H1 (cell line): ENCODE data around the gene IFT172. TPM values are rescaled to one million over a fixed set of nuclear protein-coding genes. Genes with fewer than 3 reads are reported as not detected.

Source experiments
- CTCF ChIA-PET: fragments of 300-600 bp; sonication (Branson Sonifier 250); formaldehyde crosslinking; loops from one replicate; lab custom pipeline; 2021; ENCODE audit not compliant: partially characterized antibody; lab: Charles Lee
- POLR2A ChIA-PET: fragments of 300-600 bp; sonication (Branson Sonifier 250); formaldehyde crosslinking; loops from one replicate; lab custom pipeline; 2021; ENCODE audit warnings: inconsistent platforms; ENCODE audit not compliant: partially characterized antibody; lab: Charles Lee
- DNase-seq, 2 experiments: peaks; one replicate each; pipeline versions ENCODE4 v3.0.0 to v3.0.0-alpha.2; 2010 to 2022; ENCODE audit warnings: low spot score in 2 of 2, low read depth in 1 of 2, mixed read lengths in 1 of 2
- FAIRE-seq: peaks from 2 replicates; lab custom pipeline; 2011; peaks lifted over from hg19 to GRCh38; lab: Jason Lieb, UNC
- H2AFZ ChIP-seq: 2 replicates; pipeline ENCODE4 v1.8.1; 2012; ENCODE audit warnings: low read length, inconsistent platforms
- H2AK5ac ChIP-seq: 2 replicates; pipeline ENCODE4 v1.6.1; 2013; ENCODE audit warnings: low read depth, low read length
- H2BK120ac ChIP-seq: replicated peaks from 2 replicates; pipeline ENCODE3; 2013; ENCODE audit warnings: low read depth, low read length, inconsistent platforms
- H2BK12ac ChIP-seq: 2 replicates; pipeline ENCODE4 v1.6.1; 2013; ENCODE audit warnings: low read depth, low read length
- H2BK15ac ChIP-seq: 2 replicates; pipeline ENCODE4 v1.6.1; 2013; ENCODE audit warnings: low read length
- H2BK20ac ChIP-seq: 2 replicates; pipeline ENCODE4 v1.6.1; 2013; ENCODE audit warnings: low read length
- H2BK5ac ChIP-seq: 2 replicates; pipeline ENCODE4 v1.6.1; 2013; ENCODE audit warnings: low read depth, low read length
- H3K14ac ChIP-seq: 2 replicates; pipeline ENCODE4 v1.6.1; 2013; ENCODE audit warnings: inconsistent platforms; ENCODE audit not compliant: insufficient read length
- H3K18ac ChIP-seq: 2 replicates; pipeline ENCODE4 v1.6.1; 2013; ENCODE audit warnings: low read length; ENCODE audit errors: extremely low read depth
- H3K23ac ChIP-seq: 2 replicates; pipeline ENCODE4 v1.6.1; 2013; ENCODE audit warnings: inconsistent platforms; ENCODE audit not compliant: insufficient read length
- H3K23me2 ChIP-seq: 2 replicates; pipeline ENCODE4 v1.6.1; 2013; ENCODE audit warnings: low read depth, low read length
- H3K27ac ChIP-seq: 2 replicates; pipeline ENCODE4 v1.6.1; 2011; ENCODE audit warnings: low read depth, low read length, inconsistent platforms
- H3K27me3 ChIP-seq, 4 experiments: replicated peaks in 1 of 4; 1 replicate in 1 of 4; 2 replicates in 3 of 4; pipeline versions ENCODE4 v1.6.1 to v1.8.1; 2011 to 2013; ENCODE audit warnings: low read length in 3 of 4, mild to moderate bottlenecking in 3 of 4, inconsistent platforms in 2 of 4, mixed read lengths in 2 of 4, moderate library complexity in 1 of 4; ENCODE audit not compliant: control insufficient read depth in 3 of 4, insufficient read depth in 3 of 4; ENCODE audit errors: extremely low read depth in 1 of 4
- H3K36me3 ChIP-seq, 4 experiments: 2 replicates each; pipeline versions ENCODE4 v1.6.1 to v1.8.1; 2011 to 2013; ENCODE audit warnings: mild to moderate bottlenecking in 4 of 4, low read length in 3 of 4, moderate library complexity in 2 of 4, control low read depth in 1 of 4, inconsistent platforms in 1 of 4; ENCODE audit not compliant: insufficient read depth in 4 of 4, control insufficient read depth in 2 of 4
- H3K4ac ChIP-seq: replicated peaks from 2 replicates; pipeline ENCODE3; 2013; ENCODE audit warnings: low read length, low read depth, mixed read lengths, inconsistent platforms; ENCODE audit not compliant: insufficient read length
- H3K4me1 ChIP-seq, 4 experiments: replicated peaks in 1 of 4; 1 replicate in 1 of 4; 2 replicates in 3 of 4; pipeline versions ENCODE4 v1.6.1 to v1.8.1; 2011 to 2013; ENCODE audit warnings: low read length in 3 of 4, inconsistent platforms in 2 of 4, mixed read lengths in 1 of 4; ENCODE audit not compliant: insufficient read depth in 4 of 4, control insufficient read depth in 3 of 4
- H3K4me2 ChIP-seq, 2 experiments: 2 replicates each; pipeline versions ENCODE4 v1.6.1 to v1.8.1; 2011 to 2013; ENCODE audit warnings: low read depth in 2 of 2, low read length in 2 of 2, control low read depth in 1 of 2, inconsistent platforms in 1 of 2, mild to moderate bottlenecking in 1 of 2; ENCODE audit not compliant: insufficient read depth in 1 of 2
- H3K4me3 ChIP-seq, 4 experiments: fragments of 200-600, 300-600 bp in 1 of 4; sonication (generic), shearing (Covaris generic), sonication (Bioruptor Twin) in 1 of 4; 2 replicates each; pipeline versions ENCODE4 v1.5.1 to v1.8.1; 2011 to 2016; ENCODE audit warnings: low read length in 4 of 4, low read depth in 3 of 4, control low read depth in 2 of 4, inconsistent platforms in 2 of 4, mild to moderate bottlenecking in 2 of 4, mixed read lengths in 1 of 4, moderate library complexity in 1 of 4; ENCODE audit not compliant: insufficient read depth in 2 of 4; ENCODE audit errors: extremely low read depth in 1 of 4
- H3K56ac ChIP-seq: replicated peaks from 2 replicates; pipeline ENCODE3; 2013; ENCODE audit warnings: low read depth, mild to moderate bottlenecking, mixed read lengths, low read length, inconsistent platforms; ENCODE audit not compliant: insufficient read length
- H3K79me1 ChIP-seq: 2 replicates; pipeline ENCODE4 v1.6.1; 2013; ENCODE audit warnings: low read depth, low read length, control low read depth
- H3K79me2 ChIP-seq, 2 experiments: 2 replicates each; pipeline versions ENCODE4 v1.6.1 to v1.8.1; 2012 to 2013; ENCODE audit warnings: low read length in 2 of 2, mild to moderate bottlenecking in 2 of 2, inconsistent platforms in 1 of 2; ENCODE audit not compliant: insufficient read depth in 2 of 2, control insufficient read depth in 1 of 2
- H3K9ac ChIP-seq, 4 experiments: replicated peaks in 1 of 4; 1 replicate in 1 of 4; 2 replicates in 3 of 4; pipeline versions ENCODE4 v1.6.1 to v1.8.1; 2011 to 2013; ENCODE audit warnings: low read depth in 3 of 4, low read length in 3 of 4, control low read depth in 2 of 4, mild to moderate bottlenecking in 2 of 4, moderate library complexity in 2 of 4, inconsistent platforms in 1 of 4; ENCODE audit errors: extremely low read depth in 1 of 4
- H3K9me3 ChIP-seq, 2 experiments: 2 replicates each; pipeline versions ENCODE4 v1.6.1 to v1.8.1; 2012 to 2013; ENCODE audit warnings: mild to moderate bottlenecking in 2 of 2, moderate library complexity in 2 of 2, control low read depth in 1 of 2, inconsistent platforms in 1 of 2, low read depth in 1 of 2, low read length in 1 of 2, mixed read lengths in 1 of 2; ENCODE audit not compliant: insufficient read depth in 2 of 2
- H4K20me1 ChIP-seq, 2 experiments: replicated peaks in 1 of 2; 2 replicates each; pipeline versions ENCODE3 to v1.8.1; 2011 to 2013; ENCODE audit warnings: inconsistent platforms in 2 of 2, low read length in 2 of 2, mild to moderate bottlenecking in 1 of 2; ENCODE audit not compliant: insufficient read depth in 2 of 2, control insufficient read depth in 1 of 2
- H4K5ac ChIP-seq: 2 replicates; pipeline ENCODE4 v1.6.1; 2013; ENCODE audit warnings: low read length, low read depth, mixed read lengths, inconsistent platforms; ENCODE audit not compliant: insufficient read length
- H4K8ac ChIP-seq: 2 replicates; pipeline ENCODE4 v1.8.0; 2013; ENCODE audit warnings: mild to moderate bottlenecking, moderate library complexity, low read length, inconsistent platforms; ENCODE audit not compliant: insufficient read depth; ENCODE audit errors: extremely low read depth
- H4K91ac ChIP-seq: replicated peaks from 2 replicates; pipeline ENCODE3; 2013; ENCODE audit warnings: low read length, mixed read lengths, inconsistent platforms; ENCODE audit not compliant: insufficient read length
- EP300 ChIP-seq, 2 experiments: IDR thresholded peaks; 1 replicate in 1 of 2; 2 replicates in 1 of 2; pipeline ENCODE4 v1.6.1; 2011 to 2012; ENCODE audit warnings: low read depth in 2 of 2, low read length in 2 of 2, mild to moderate bottlenecking in 2 of 2, borderline replicate concordance in 1 of 2, inconsistent platforms in 1 of 2, moderate library complexity in 1 of 2
- FOSL1 ChIP-seq: IDR thresholded peaks from 2 replicates; pipeline ENCODE4 v1.6.1; 2011; ENCODE audit warnings: mild to moderate bottlenecking, low read depth, low read length, moderate library complexity; ENCODE audit not compliant: insufficient read depth
- HDAC6 ChIP-seq: IDR thresholded peaks from one replicate; pipeline ENCODE4 v1.7.1; 2012; ENCODE audit warnings: low read depth, mild to moderate bottlenecking, inconsistent platforms, low read length, moderate library complexity
- KDM1A ChIP-seq: fragments of 200-600, 300-600 bp; sonication (generic); IDR thresholded peaks from 2 replicates; pipeline ENCODE4 v1.7.1; 2016; ENCODE audit warnings: mild to moderate bottlenecking, low read length, borderline replicate concordance
- SP1 ChIP-seq: IDR thresholded peaks from 2 replicates; pipeline ENCODE4 v1.6.1; 2011; ENCODE audit warnings: low read depth, low read length
- WGBS, 2 experiments: shearing (Covaris generic) in 1 of 2; methylation state at CpG; one replicate each; pipeline versions ENCODE4 v1.1.6 to v1.1.7; 2013 to 2015; ENCODE audit warnings: low lambda C conversion rate in 2 of 2, mixed read lengths in 2 of 2, inconsistent platforms in 1 of 2, low coverage in 1 of 2, missing lambda C conversion rate in 1 of 2; ENCODE audit not compliant: insufficient replicate concordance in 2 of 2, insufficient coverage in 1 of 2, insufficient read length in 1 of 2; ENCODE audit errors: extremely low coverage in 1 of 2, missing lambda C conversion rate in 1 of 2; 5-methylcytosine and 5-hydroxymethylcytosine counted together
- polyA plus RNA-seq, 7 experiments: library from polyadenylated mRNA; depleted of rRNA in 3 of 7; stranded (reverse) in 5 of 7; unstranded in 2 of 7; fragments of >200 nt in 5 of 7; fragments of 200-250 nt in 2 of 7; gene quantifications; 1 replicate in 5 of 7; 2 replicates in 1 of 7; 4 replicates in 1 of 7; pipeline versions ENCODE4 v1.2.1 to v1.2.3, GENCODE V29; 2011 to 2013; ENCODE audit warnings: missing spikeins in 2 of 7, mixed read lengths in 2 of 7
- total RNA-seq: library from RNA; stranded (reverse); fragmentation: NEBNext Ultra II Directional; extraction: Animal tissue kit (Norgen Biotek cat#: 25700); gene quantifications from 2 replicates; pipeline ENCODE4 v1.2.1, GENCODE V29; 2021

Gene IFT172
- total and polyA plus RNA-seq, 2 of the 8 experiments (the other 6 are each of a cell fraction or from before 2014, with no cell fraction given): 13.5 to 14.0 TPM

DNA sequence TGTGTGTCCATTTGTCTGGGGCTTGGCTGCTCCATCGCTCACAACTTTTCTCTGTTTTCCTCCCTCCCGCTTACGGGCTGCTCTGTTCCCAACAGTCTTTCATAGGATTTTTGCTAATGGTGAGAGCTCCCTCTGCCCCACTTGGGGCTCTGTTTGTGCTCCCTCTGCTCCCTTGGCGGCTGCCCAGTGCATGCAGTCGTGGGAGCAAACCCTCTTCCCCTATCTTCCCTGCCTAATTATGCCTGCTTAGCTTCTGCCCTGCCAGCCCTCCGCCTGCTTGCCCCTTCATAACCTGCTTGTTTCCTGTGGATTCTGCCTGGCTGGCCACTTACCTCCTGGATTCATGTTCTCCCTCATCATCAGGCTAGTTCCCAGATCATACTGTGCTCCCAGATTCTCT, 53.9 kb downstream of the IFT172 start:
- Histone ChIP-seq H2BK5ac (no peak overlapping the region), H3K79me1 (peaks cover 3% of the 10 kb centered on the region; the same call in 1 of the 2 replicates), H4K5ac (no peak overlapping the region), H3K56ac (no peak overlapping the region), H2BK20ac (no peak overlapping the region), H3K36me3 (peaks cover 25 to 57% (median 51%) of the 10 kb centered on the region in 4 experiments), H3K79me2 (peaks cover 3 to 18% of the 10 kb centered on the region in 2 experiments; a peak in 3 of 4 replicates), H2BK15ac (no peak overlapping the region), H3K27ac (no peak overlapping the region), H2BK120ac (no peak overlapping the region), H3K4me1 (no peaks in the 10 kb centered on the region), H3K14ac (no peak overlapping the region), H3K23ac (no peak overlapping the region), H3K4me3 (no peak overlapping the region), H4K20me1 (peaks cover 2 to 9% of the 10 kb centered on the region in 2 experiments), H3K4ac (no peak overlapping the region), H2AFZ (no peak overlapping the region), H2BK12ac (no peak overlapping the region), H3K27me3 (no peaks in the 10 kb centered on the region), H3K4me2 (no peak overlapping the region), H3K9me3 (no peaks in the 10 kb centered on the region), H4K91ac (no peak overlapping the region), H2AK5ac (no peak overlapping the region), H3K18ac (no peak overlapping the region), H4K8ac (no peak overlapping the region; the same call in 1 of the 2 replicates), H3K23me2 (no peaks in the 10 kb centered on the region), H3K9ac (no peak overlapping the region)
- ChIA-PET POLR2A (no interaction called here), CTCF (interaction anchor here (1.2 kb wide), 1 partner anchor 28 kb away, joined by 4 read pairs; no protein-coding TSS in a partner anchor)
- FAIRE-seq (no peak), DNase-seq (no peak)
- 98% methylated on average over 6 of the region's 6 CpGs; no CpG with 5 or more reads in 1 of the 2 experiments for WGBS, 2 experiments
- TF ChIP-seq SP1: no peak
- no peak for TF ChIP-seq FOSL1
- no peak for TF ChIP-seq EP300 (IDR thresholded peaks at IDR 0.05; ENCODE audit: borderline replicate concordance in 1 of 2, low read depth in 2 of 2, low read length in 2 of 2)
- no peak for TF ChIP-seq HDAC6
- TF ChIP-seq KDM1A: no peak
